22Rv1 (cell line): ENCODE results near the gene ADGRL1.

Experiments used
- ZFX ChIP-seq: fragments of 450-650 bp; IDR thresholded peaks from 2 replicates; pipeline ENCODE4 v1.6.1; 2017; ENCODE audit warnings: antibody characterized with exemption, borderline replicate concordance
- TF ChIP-seq, protein P1 (sequence below): fragments of 450-650 bp; IDR thresholded peaks from 2 replicates; pipeline ENCODE4 v1.5.1; 2017; ENCODE audit warnings: mild to moderate bottlenecking

DNA sequence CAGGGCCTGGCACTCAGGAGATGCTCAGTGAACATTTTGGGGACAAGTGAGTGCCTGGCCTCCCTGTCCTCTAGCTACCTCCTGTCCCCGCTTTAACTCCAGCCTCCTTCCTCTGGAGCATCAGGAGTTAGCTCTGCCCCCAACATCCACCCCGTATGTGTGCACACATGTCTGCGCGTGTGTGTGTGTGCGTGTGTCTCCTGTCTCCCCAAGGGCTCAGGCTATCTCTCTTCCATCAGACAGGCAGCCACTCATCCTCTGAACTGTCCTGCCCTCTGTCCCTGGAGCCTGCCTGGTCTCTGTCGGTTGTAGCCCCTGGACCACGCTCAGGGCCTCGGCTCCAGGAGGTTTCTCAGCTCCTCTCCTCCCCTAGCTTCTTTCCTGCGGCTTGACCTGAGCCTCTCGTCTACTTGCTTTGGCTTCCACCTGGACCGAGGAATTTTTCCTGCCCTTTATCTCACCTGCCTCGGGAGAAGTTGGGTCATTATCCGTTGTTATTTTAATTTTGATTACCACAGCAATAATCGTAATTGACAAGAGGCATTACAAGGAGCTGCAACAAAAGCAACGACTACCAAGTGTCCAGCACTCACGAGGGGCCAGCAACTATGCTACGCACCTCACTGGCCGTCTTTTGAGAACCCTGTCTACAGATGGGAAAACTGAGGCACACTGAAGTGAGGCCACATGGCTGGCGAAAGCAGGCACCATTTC, 37.6 kb downstream of the ADGRL1 start:
- TF ChIP-seq, protein P1, sequence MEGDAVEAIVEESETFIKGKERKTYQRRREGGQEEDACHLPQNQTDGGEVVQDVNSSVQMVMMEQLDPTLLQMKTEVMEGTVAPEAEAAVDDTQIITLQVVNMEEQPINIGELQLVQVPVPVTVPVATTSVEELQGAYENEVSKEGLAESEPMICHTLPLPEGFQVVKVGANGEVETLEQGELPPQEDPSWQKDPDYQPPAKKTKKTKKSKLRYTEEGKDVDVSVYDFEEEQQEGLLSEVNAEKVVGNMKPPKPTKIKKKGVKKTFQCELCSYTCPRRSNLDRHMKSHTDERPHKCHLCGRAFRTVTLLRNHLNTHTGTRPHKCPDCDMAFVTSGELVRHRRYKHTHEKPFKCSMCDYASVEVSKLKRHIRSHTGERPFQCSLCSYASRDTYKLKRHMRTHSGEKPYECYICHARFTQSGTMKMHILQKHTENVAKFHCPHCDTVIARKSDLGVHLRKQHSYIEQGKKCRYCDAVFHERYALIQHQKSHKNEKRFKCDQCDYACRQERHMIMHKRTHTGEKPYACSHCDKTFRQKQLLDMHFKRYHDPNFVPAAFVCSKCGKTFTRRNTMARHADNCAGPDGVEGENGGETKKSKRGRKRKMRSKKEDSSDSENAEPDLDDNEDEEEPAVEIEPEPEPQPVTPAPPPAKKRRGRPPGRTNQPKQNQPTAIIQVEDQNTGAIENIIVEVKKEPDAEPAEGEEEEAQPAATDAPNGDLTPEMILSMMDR: no peak
- TF ChIP-seq ZFX: no peak
